Endothelial cell of umbilical vein (primary cell): Measurements from ENCODE around the gene NATD1. TPM values are rescaled to one million over a fixed set of nuclear protein-coding genes. Genes with fewer than 3 reads are reported as not detected.

ENCODE experiments used
- BruUV-seq: library from RNA; stranded (reverse); fragments of 400-500 nt; replicated peaks from 2 replicates; lab custom pipeline; 2021; lab: Mats Ljungman, UMichigan
- CTCF ChIA-PET: fragments of 300-600, 350-600 bp; sonication (Branson Sonifier 250); formaldehyde crosslinking; loops from one replicate; lab custom pipeline; 2021; ENCODE audit warnings: antibody characterized with exemption, inconsistent platforms; lab: Charles Lee
- POLR2A ChIA-PET: fragments of 300-600, 350-600 bp; sonication (Branson Sonifier 250); formaldehyde crosslinking; loops from one replicate; lab custom pipeline; 2021; ENCODE audit warnings: antibody characterized with exemption, inconsistent platforms; lab: Charles Lee
- DNase-seq: peaks from one replicate; pipeline ENCODE4 v3.0.0-alpha.2; 2011; ENCODE audit warnings: low read depth, low spot score
- FAIRE-seq: peaks from 2 replicates; lab custom pipeline; 2011; peaks lifted over from hg19 to GRCh38; lab: Jason Lieb, UNC
- H2AFZ ChIP-seq: 2 replicates; pipeline ENCODE4 v1.6.0; 2012; ENCODE audit warnings: low read depth, low read length, control low read depth, inconsistent platforms
- H3K27ac ChIP-seq: 2 replicates; pipeline ENCODE4 v1.5.1; 2011; ENCODE audit warnings: low read depth, mild to moderate bottlenecking, control low read depth, low read length, moderate library complexity; ENCODE audit not compliant: insufficient read depth
- H3K27me3 ChIP-seq, 2 experiments: 2 replicates each; pipeline versions ENCODE4 v1.6.0 to v1.6.1; 2011; ENCODE audit warnings: low read length in 2 of 2, mixed read lengths in 1 of 2; ENCODE audit not compliant: control insufficient read depth in 2 of 2, insufficient read depth in 2 of 2
- H3K36me3 ChIP-seq, 2 experiments: 2 replicates in 1 of 2; 3 replicates in 1 of 2; pipeline ENCODE4 v1.5.1; 2011; ENCODE audit warnings: low read length in 2 of 2, mild to moderate bottlenecking in 1 of 2, moderate library complexity in 1 of 2; ENCODE audit not compliant: control insufficient read depth in 2 of 2, insufficient read depth in 2 of 2; ENCODE audit errors: extremely low read depth in 1 of 2
- H3K4me1 ChIP-seq: 3 replicates; pipeline ENCODE4 v1.5.1; 2011; ENCODE audit warnings: mild to moderate bottlenecking, low read length; ENCODE audit not compliant: control insufficient read depth, insufficient read depth; ENCODE audit errors: extremely low read depth
- H3K4me2 ChIP-seq: 2 replicates; pipeline ENCODE4 v1.6.1; 2011; ENCODE audit warnings: low read length, control low read depth, mixed read lengths; ENCODE audit not compliant: insufficient read depth
- H3K4me3 ChIP-seq, 3 experiments: fragments of 200-600 bp in 1 of 3; sonication (generic), shearing (Covaris generic) in 1 of 3; replicated peaks in 1 of 3; 2 replicates each; pipeline ENCODE4 v1.5.1; 2011 to 2016; ENCODE audit warnings: control low read depth in 3 of 3, low read length in 3 of 3, mild to moderate bottlenecking in 2 of 3, inconsistent platforms in 1 of 3, low read depth in 1 of 3, moderate library complexity in 1 of 3; ENCODE audit not compliant: insufficient read depth in 1 of 3
- H3K79me2 ChIP-seq: 2 replicates; pipeline ENCODE4 v1.6.0; 2012; ENCODE audit warnings: low read length, inconsistent platforms; ENCODE audit not compliant: control insufficient read depth, insufficient read depth
- H3K9ac ChIP-seq: replicated peaks from 2 replicates; pipeline ENCODE3; 2011; ENCODE audit warnings: low read length, control low read depth; ENCODE audit not compliant: insufficient read depth; ENCODE audit errors: extremely low read depth
- H3K9me1 ChIP-seq: replicated peaks from 3 replicates; pipeline ENCODE4 v1.6.0; 2011; ENCODE audit warnings: mild to moderate bottlenecking, low read length; ENCODE audit not compliant: control insufficient read depth, insufficient read depth; ENCODE audit errors: extremely low read depth
- H3K9me3 ChIP-seq: replicated peaks from 2 replicates; pipeline ENCODE4 v1.5.1; 2012; ENCODE audit warnings: low read length, inconsistent platforms; ENCODE audit not compliant: control insufficient read depth, insufficient read depth
- H4K20me1 ChIP-seq: replicated peaks from 2 replicates; pipeline ENCODE3; 2011; ENCODE audit warnings: mild to moderate bottlenecking, low read length; ENCODE audit not compliant: control insufficient read depth, insufficient read depth; ENCODE audit errors: extremely low read depth
- EZH2 ChIP-seq: IDR thresholded peaks from 2 replicates; pipeline ENCODE4 v1.6.1; 2012; ENCODE audit warnings: borderline replicate concordance, low read depth, mild to moderate bottlenecking, moderate library complexity, low read length, inconsistent platforms; ENCODE audit not compliant: severe bottlenecking
- FOS ChIP-seq: IDR thresholded peaks from 2 replicates; pipeline ENCODE4 v1.6.1; 2011; ENCODE audit warnings: mild to moderate bottlenecking, low read length, moderate library complexity, borderline replicate concordance; ENCODE audit not compliant: insufficient read depth
- GATA2 ChIP-seq: IDR thresholded peaks from 2 replicates; pipeline ENCODE4 v1.7.0; 2011; ENCODE audit warnings: low read depth, mild to moderate bottlenecking, moderate library complexity, mixed read lengths, low read length; ENCODE audit not compliant: insufficient read length, insufficient read depth
- JUN ChIP-seq: IDR thresholded peaks from 2 replicates; pipeline ENCODE4 v1.6.1; 2011; ENCODE audit warnings: borderline replicate concordance, low read depth; ENCODE audit not compliant: insufficient read length, insufficient read depth
- MYC ChIP-seq: IDR thresholded peaks from one replicate; pipeline ENCODE4 v1.6.1; 2011; ENCODE audit warnings: mild to moderate bottlenecking, low read depth, low read length
- POLR2A ChIP-seq: IDR thresholded peaks from 2 replicates; pipeline ENCODE4 v1.6.1; 2012; ENCODE audit warnings: low read depth, mild to moderate bottlenecking, control low read depth, low read length
- POLR2AphosphoS5 ChIP-seq: IDR thresholded peaks from 2 replicates; pipeline ENCODE4 v1.6.1; 2012; ENCODE audit warnings: low read depth, mild to moderate bottlenecking, control low read depth, low read length, moderate library complexity; ENCODE audit not compliant: insufficient read depth
- dilution Hi-C: fragments of 300-500 bp; cut with MboI; formaldehyde crosslinking; loops from one replicate; pipeline ENCODE4 v1.15.0; 2019; ENCODE audit warnings: low sequenced_read_pairs; ENCODE audit not compliant: extremely low pct_ligation_motif_present
- intact Hi-C: fragments of 100-400 bp; cut with micrococcal nuclease; formaldehyde crosslinking; loops from one replicate; pipeline ENCODE4 v1.10.0; 2022
- polyA plus RNA-seq, 4 experiments: library from polyadenylated mRNA; depleted of rRNA in 3 of 4; stranded (reverse) in 3 of 4; unstranded in 1 of 4; fragments of >200 nt; gene quantifications; 2 replicates each; pipeline versions ENCODE4 v1.2.1 to v1.2.3, GENCODE V29; 2011 to 2012; ENCODE audit warnings: missing spikeins in 1 of 4
- total RNA-seq: library from RNA; stranded (reverse); gene quantifications from 2 replicates; pipeline ENCODE4 v1.2.3, GENCODE V29; 2021
- TF ChIP-seq, protein P1 (sequence below), 2 donors: IDR thresholded peaks; 1 replicate in 1 of 2; 2 replicates in 1 of 2; pipeline ENCODE4 v1.5.1; 2011; ENCODE audit warnings: low read length in 2 of 2, mild to moderate bottlenecking in 2 of 2, moderate library complexity in 2 of 2, control low read depth in 1 of 2, inconsistent platforms in 1 of 2, low read depth in 1 of 2; ENCODE audit not compliant: insufficient read depth in 1 of 2; ENCODE audit errors: extremely low read depth in 1 of 2
- TF ChIP-seq, protein P2 (sequence below): IDR thresholded peaks from 2 replicates; pipeline ENCODE4 v1.6.1; 2011; ENCODE audit not compliant: insufficient read depth, insufficient read length

NATD1 gene
- total and polyA plus RNA-seq, 2 donors (not counting 3 experiments of a cell fraction or from before 2014, with no cell fraction given): 7.0 to 7.2 TPM

GRCh38 chr17:21287703-21288449 is 34.7 kb upstream of the NATD1 start:
- no peaks in the 10 kb centered on the region for H4K20me1 ChIP-seq
- no peaks in the 10 kb centered on the region for H3K9me3 ChIP-seq
- no peaks in the 10 kb centered on the region for H3K36me3 ChIP-seq
- peak; percentile 97 for DNase-seq
- peak overlapping the region in 1 of 3 experiments; percentile 4 for H3K4me3 ChIP-seq
- peaks cover 57% of the 10 kb centered on the region for H3K79me2 ChIP-seq
- BruUV-seq: no TSS peak
- intact Hi-C loops (loop anchor here (1.0 to 2.0 kb wide), 2 partner anchors 35 to 353 kb away; partner anchors contain the start of gene NATD1), dilution Hi-C loops (no loop called here)
- no peaks in the 10 kb centered on the region for H3K9me1 ChIP-seq
- POLR2A ChIA-PET: interaction anchor here (0.7 kb wide), 1 partner anchor 19 kb away, joined by 3 read pairs; no protein-coding TSS in a partner anchor
- FAIRE-seq: peak; percentile 96
- CTCF ChIA-PET: interaction anchor here (1.0 to 3.9 kb wide), 6 partner anchors 8 to 224 kb away, joined by 3 to 39 read pairs (median 10); no protein-coding TSS in a partner anchor
- H3K4me1 ChIP-seq: peaks cover 39% of the 10 kb centered on the region
- TF ChIP-seq POLR2AphosphoS5 (peak; percentile 98), POLR2A (peak; percentile 53), FOS (peak; percentile 100), MYC (no peak), JUN (peak; percentile 94), EZH2 (no peak), GATA2 (no peak)
- TF ChIP-seq, protein P1, sequence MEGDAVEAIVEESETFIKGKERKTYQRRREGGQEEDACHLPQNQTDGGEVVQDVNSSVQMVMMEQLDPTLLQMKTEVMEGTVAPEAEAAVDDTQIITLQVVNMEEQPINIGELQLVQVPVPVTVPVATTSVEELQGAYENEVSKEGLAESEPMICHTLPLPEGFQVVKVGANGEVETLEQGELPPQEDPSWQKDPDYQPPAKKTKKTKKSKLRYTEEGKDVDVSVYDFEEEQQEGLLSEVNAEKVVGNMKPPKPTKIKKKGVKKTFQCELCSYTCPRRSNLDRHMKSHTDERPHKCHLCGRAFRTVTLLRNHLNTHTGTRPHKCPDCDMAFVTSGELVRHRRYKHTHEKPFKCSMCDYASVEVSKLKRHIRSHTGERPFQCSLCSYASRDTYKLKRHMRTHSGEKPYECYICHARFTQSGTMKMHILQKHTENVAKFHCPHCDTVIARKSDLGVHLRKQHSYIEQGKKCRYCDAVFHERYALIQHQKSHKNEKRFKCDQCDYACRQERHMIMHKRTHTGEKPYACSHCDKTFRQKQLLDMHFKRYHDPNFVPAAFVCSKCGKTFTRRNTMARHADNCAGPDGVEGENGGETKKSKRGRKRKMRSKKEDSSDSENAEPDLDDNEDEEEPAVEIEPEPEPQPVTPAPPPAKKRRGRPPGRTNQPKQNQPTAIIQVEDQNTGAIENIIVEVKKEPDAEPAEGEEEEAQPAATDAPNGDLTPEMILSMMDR (IDR thresholded peaks at IDR 0.05; ENCODE audit: extremely low read depth in 1 of 2, insufficient read depth in 1 of 2, low read depth in 1 of 2, low read length in 2 of 2): no peak
- TF ChIP-seq, protein P2, sequence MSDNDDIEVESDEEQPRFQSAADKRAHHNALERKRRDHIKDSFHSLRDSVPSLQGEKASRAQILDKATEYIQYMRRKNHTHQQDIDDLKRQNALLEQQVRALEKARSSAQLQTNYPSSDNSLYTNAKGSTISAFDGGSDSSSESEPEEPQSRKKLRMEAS: peak; percentile 21
- no peaks in the 10 kb centered on the region for H3K27me3 ChIP-seq
- peak overlapping the region; percentile 84 for H3K9ac ChIP-seq
- H3K27ac ChIP-seq: peak overlapping the region; percentile 99
- H2AFZ ChIP-seq: no peak overlapping the region
- peak overlapping the region; percentile 74 for H3K4me2 ChIP-seq
